ENCODE data around the gene ACTG1.
"Not testable (repeated sequence)": the region's sequence is repeated elsewhere in the genome, so short reads cannot be mapped to it uniquely, and the experiment has no call there.

ACTG1 gene

GRCh38 chr17:81531998-81532404 lies 19.4 kb upstream of the ACTG1 start:
- not testable (repeated sequence) for DNase-seq

GRCh38 chr17:81531013-81531412 lies 18.4 kb upstream of the ACTG1 start:
- not testable (repeated sequence) for DNase-seq

- DNase-seq, result no peak
Measured at GRCh38 chr17:81529437-81529803, 16.8 kb upstream of the ACTG1 start.

GRCh38 chr17:81528651-81529436 lies 16.2 kb upstream of the ACTG1 start:
- DNase-seq, result no peak

- DNase-seq, result no peak
Measured at GRCh38 chr17:81528384-81528650, 15.7 kb upstream of the ACTG1 start.

- DNase-seq, result no peak
Measured at GRCh38 chr17:81527591-81528383, 15.2 kb upstream of the ACTG1 start, which contains the start of gene FSCN2. TSS of gene FSCN2 (plus strand) at chr17:81528377. CDS start at chr17:81528532, 155 bp downstream.

- no peak for DNase-seq
Measured at GRCh38 chr17:81526662-81527571, 14.3 kb upstream of the ACTG1 start.

GRCh38 chr17:81524865-81525159 lies 12.2 kb upstream of the ACTG1 start:
- DNase-seq, result no peak

- DNase-seq, result no peak
Measured at GRCh38 chr17:81524039-81524864, 11.7 kb upstream of the ACTG1 start.

GRCh38 chr17:81523402-81524038 lies 10.9 kb upstream of the ACTG1 start:
- DNase-seq, result no peak

- peak; percentile 44 for DNase-seq
Measured at GRCh38 chr17:81522491-81523401, 10.1 kb upstream of the ACTG1 start.

- DNase-seq, result no peak
Measured at GRCh38 chr17:81520021-81520901, 7.7 kb upstream of the ACTG1 start.

- no peak for DNase-seq
Measured at GRCh38 chr17:81519284-81520020, 6.9 kb upstream of the ACTG1 start.

GRCh38 chr17:81518785-81519283 lies 6.2 kb upstream of the ACTG1 start:
- no peak for DNase-seq

GRCh38 chr17:81518113-81518784 lies 5.7 kb upstream of the ACTG1 start:
- DNase-seq, result no peak

GRCh38 chr17:81517339-81518112 lies 4.9 kb upstream of the ACTG1 start:
- peak; percentile 31 for DNase-seq

GRCh38 chr17:81517009-81517338 lies 4.4 kb upstream of the ACTG1 start:
- DNase-seq, result no peak

- no peak for DNase-seq
Measured at GRCh38 chr17:81516439-81516838, 3.8 kb upstream of the ACTG1 start.
